GM19468 (cell line): ENCODE measurements around the gene FNDC7.
"Not testable (repeated sequence)": the region's sequence is repeated elsewhere in the genome, so short reads cannot be mapped to it uniquely, and the experiment has no call there.

ENCODE experiments used
- ATAC-seq: cut with Tn5 transposase; IDR thresholded peaks from one replicate; pipeline ENCODE4 v1.9.1; 2021; ENCODE audit warnings: mild to moderate bottlenecking, moderate library complexity, moderate number of reproducible peaks; ENCODE audit not compliant: unreplicated experiment; ENCODE audit errors: extremely low read depth

The FNDC7 gene

DNA sequence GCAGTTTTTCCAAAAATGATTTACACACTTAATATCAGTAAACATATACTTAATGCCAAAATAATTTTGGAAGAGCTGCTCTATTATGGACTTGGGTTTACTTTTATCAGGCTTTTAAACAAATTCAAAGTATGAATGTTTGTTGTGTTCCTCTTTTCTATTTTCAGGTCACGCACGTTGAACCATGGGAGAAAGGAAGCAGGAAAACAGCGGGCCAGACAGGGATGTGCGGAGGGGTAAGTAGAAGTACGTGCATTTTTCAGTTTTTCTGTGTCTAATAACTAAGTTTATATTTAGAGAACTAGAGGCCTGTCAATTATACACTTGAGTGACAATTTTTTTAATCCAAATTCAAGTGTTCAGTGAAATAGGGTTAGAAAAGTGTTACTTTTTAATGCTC, 17.2 kb upstream of the FNDC7 start:
- ATAC-seq: no peak

DNA sequence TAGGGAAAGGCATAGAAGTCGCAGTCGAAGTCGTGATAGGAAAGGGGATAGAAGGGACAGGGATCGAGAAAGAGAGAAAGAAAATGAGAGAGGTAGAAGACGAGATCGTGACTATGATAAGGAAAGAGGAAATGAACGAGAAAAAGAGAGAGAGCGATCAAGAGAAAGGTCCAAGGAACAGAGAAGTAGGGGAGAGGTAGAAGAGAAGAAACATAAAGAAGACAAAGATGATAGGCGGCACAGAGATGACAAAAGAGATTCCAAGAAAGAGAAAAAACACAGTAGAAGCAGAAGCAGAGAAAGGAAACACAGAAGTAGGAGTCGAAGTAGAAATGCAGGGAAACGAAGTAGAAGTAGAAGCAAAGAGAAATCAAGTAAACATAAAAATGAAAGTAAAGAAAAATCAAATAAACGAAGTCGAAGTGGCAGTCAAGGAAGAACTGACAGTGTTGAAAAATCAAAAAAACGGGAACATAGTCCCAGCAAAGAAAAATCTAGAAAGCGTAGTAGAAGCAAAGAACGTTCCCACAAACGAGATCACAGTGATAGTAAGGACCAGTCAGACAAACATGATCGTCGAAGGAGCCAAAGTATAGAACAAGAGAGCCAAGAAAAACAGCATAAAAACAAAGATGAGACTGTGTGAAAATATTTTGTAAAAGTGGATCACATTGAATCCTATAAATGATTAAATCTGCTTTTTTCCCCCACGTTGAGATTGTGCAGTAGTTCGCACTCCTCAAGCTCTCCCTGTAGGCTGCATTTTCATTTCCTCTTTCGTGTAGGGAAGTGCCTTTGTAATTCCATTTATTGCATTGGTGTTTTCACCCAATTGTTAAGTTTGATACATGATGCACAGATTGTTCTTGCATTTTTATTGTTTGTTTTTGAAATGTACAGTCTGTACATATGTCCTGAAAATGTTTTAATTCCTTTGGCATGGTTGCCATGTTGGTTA, 13.1 kb upstream of the FNDC7 start:
- ATAC-seq: no peak

DNA sequence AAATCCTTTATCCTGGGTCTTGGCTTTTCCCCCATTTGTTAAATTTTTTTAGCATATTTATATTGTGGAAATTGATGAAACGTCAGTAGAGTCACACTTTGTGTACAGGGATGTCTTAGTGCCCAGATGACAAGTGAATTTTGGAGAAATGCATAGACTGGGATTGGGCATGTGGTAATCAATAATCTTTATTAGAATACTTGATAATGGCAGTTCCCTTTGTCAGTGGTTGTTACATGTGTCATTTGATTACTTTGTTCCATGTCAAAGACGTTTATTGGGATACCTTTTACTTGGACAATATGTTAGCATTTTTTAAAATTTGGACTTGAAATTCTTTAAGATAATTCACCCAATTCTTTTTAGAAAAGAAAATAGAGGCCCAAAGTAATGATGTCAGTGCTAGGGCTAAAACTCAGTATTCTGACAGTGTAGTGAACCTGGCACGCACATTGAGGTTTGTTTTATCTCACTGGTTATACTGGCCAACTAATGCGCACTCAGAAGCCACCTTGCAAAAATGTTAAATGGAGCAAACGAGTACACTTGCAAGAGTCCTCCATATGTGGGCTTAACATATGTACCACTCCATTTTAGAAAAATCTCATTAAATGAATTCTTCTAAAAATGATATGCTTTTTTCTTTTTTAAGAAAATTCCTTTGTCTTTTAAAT, 11.4 kb upstream of the FNDC7 start:
- ATAC-seq: no peak

DNA sequence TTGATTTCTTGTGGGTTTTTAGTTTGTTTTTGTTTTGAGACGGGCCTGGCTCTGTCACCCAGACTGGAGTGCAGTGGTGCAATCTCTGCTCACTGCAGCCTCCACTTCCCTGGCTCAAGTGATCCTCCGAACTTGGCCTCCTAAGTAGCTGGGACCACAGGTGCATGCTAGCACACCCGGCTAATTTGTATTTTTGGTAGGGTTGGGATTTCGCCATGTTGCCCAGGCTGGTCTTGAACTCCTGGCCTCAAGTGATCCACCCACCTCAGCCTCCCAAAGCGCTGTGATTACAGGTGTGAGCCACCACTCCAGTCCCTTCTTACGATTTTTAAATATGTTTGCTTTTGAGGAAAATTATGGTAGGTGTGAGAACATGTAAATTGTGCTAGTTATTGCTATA, 10.6 kb upstream of the FNDC7 start:
- not testable (repeated sequence) for ATAC-seq

DNA sequence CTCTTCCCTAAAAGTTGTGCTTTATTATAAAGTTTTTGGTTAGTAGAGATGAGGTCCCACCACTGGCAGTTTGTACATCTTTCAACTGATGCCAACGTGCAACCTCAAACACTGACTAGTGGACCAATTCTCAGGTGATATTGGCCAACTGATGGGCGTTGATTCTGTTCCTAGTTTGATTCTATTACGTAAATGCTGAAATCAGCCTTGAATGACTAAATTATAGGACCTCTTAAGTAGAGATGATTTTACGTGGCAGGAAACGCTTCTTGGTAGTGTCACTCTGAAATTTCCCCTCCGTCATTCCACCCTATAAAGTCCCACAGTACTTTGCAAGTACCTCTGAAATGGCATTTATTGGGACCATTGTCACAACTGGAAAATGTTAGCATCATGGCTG, 8.8 kb upstream of the FNDC7 start:
- ATAC-seq: no peak

DNA sequence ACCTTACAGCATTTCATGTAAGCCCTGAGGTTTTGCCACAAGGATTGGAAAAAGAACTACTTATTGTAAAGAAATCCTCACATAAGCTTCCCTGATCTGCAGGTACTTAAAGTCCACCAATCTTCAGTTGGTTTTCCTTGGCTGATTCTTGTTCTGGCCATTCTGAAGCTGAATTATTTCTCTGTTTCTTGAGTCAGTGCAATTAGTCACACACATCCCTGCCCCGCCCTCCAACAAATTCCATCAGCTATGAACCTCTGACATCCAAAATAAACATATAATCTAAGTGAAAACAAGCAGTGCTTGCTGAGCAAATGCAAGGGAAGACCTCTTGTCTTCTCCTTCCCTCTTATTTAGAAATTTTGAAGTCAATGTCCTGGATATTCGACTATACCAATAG, 8.2 kb upstream of the FNDC7 start:
- no peak for ATAC-seq

DNA sequence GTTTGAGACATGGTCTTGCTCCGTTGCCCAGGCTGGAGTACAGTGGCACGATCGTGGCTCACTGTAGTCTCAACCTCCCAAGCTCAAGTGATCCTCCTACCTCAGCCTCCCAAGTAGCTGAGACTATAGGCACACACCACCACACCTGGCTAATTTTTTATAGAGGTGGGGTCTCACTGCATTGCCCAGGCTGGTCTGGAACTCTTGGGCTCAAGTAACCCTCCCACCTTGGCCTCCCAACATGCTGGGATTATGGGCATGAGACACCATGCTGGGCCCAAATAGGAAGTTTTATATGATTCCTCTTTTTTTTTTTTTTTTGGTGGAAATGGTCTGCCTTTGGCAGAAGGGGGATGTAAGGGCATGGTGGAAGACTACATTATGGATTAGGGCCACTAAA, 6.1 kb upstream of the FNDC7 start:
- ATAC-seq: no peak

DNA sequence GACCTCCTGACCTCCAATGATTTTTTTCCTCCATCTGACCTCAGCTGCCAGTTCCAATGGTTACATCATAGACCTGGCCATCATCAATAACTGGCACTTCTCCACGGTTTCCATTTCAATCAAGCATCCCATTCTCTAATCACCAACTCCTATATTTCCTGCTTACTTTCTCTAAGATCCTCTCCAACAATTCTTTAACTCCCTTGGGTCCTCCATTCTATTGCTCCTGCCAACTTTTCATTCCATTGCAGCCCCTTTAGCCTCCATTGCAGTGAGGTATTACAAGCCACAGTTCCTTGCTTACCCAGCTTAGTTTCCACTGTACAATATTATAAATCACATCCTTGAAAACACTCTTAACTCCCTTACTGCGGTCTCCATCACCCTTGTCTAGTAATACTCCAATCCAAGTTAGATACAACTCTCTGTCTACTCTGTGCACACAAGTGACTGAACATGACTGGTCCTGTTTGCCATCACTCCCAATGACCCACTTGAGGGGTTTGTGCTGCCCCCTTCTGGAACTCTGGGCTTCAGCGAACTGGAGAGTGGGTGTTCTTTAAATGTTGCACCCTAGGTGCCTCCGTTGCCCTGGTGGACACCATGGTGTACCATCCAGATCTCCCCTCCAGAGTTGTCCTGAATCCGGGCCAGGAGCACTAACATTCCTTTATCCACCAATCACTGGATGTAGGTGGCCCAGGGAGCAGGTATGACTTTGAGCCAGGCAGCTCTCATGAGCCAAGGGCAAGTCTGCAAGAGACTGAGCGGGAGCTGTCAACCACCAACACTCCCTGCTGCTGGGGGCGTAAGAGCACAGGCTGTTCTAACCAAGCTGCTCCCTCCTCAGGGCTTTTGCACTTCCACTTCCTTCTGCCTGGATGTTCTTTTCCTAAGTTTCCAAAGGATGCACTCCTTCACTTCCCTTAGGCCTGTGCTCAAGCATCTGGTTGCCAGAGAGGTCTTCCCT, 3.7 kb upstream of the FNDC7 start:
- no peak for ATAC-seq

DNA sequence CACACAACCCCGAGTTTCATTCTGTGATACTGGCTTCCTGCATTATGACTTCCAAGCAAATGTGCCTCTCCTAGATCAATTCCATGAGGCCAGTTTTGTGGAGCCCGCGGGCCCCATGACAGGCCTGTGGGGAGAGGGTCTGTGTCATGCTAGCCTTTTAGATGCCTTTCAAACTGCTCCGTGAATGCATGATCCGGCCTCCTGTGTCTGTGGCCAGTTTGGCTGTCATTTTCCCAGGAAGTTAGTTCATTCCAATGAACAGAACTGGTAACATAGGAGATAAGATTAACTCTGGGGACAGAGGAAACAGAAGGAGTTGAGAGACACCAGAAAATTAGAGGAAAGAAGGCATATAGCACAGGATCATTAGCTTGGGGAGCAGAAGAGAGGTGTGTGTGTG, 3.2 kb downstream of the FNDC7 start:
- ATAC-seq: no peak

DNA sequence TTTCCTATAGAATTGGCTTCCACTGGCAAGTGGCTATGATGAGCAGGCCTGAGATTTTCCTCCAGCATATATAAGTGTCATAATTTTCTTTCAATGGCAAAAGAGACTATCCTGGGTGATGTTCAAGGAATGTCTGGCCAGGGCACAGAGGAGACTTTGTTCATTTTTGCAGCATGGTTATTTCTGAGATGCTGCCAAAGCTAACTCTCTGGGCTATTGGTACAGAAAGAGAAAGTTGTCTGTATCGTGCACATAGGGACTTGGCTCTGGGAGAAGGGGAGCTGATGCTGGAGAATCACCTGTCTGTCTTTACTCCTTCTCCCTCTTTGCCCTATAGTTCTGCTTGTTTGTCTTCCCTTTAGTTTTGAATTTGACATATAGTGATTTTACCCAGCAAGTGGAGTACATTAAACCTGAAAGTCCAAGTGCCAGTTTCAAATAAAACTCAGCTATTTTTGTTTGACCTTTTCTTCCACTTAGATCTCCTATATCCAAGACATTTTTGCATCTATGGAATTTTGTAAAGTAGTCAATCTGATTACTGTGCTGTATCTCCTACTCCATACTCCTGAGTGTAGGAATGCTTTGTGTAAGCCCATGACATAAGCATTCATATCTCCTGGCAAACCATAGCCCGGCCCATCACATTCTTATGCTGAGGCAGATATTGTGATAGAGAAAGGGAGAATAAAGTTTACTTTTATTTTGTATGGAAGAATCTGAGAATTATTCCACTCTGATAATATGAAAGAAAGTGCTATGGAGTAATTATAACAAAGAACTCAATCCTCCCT, 3.9 kb downstream of the FNDC7 start:
- no peak for ATAC-seq

DNA sequence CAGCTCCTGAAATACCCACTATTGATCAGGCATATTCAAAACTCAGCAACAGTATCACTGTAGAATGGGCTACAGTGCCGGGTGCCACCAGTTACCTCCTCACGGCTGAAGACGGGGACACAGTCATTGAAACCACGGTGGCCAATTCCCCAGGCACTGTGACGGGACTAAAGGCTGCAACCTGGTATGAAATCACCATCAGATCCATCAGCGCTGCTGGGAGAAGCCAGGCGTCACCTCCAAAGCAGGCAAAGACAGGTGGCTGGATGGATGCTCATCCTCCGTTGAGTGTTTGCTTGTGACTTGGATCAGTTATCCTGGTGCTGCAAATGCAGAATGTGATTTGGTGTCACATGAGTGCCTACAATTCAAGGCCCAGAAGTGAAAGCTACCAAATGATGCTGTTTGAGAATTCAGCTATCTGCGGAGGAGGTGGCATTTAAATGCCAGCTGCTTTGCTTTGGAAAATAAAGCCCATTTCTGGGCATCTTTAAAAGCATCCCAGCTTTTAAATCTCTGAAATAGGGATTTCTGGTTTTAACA, 5.1 kb downstream of the FNDC7 start:
- ATAC-seq: no peak

DNA sequence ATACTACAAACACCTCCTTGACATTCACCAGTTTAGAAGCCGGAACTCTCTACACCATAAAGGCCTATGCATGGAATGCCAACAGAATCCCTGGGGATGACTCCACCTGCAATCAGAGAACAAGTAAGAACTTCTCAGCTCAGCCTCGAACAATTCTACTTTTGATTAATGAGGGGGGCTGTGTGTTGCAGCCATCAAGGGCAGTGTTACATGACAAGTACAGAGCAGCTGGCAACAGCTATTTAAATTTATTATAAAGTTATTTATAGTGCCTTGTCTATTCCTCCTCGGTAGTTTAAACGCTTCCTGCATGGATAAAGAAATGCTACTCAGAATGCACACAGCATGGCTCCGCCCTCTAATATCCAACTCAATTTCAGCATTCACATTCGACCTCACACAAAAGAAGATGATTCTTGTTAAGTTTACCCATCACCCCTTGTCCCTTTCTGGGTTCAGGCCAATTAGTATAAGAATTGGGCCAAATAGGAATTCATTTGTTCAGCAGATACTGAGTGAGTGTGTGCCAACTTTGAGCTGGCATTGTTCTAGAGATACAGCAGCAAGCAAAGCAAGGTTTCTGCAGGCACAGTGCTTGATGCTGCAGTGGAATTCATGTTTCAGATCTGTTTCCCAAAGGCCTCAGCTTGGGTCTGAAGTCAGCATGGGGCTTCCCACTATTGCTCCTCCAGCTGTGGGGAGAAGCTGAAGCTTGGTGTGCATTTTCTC, 6.4 kb downstream of the FNDC7 start:
- no peak for ATAC-seq

DNA sequence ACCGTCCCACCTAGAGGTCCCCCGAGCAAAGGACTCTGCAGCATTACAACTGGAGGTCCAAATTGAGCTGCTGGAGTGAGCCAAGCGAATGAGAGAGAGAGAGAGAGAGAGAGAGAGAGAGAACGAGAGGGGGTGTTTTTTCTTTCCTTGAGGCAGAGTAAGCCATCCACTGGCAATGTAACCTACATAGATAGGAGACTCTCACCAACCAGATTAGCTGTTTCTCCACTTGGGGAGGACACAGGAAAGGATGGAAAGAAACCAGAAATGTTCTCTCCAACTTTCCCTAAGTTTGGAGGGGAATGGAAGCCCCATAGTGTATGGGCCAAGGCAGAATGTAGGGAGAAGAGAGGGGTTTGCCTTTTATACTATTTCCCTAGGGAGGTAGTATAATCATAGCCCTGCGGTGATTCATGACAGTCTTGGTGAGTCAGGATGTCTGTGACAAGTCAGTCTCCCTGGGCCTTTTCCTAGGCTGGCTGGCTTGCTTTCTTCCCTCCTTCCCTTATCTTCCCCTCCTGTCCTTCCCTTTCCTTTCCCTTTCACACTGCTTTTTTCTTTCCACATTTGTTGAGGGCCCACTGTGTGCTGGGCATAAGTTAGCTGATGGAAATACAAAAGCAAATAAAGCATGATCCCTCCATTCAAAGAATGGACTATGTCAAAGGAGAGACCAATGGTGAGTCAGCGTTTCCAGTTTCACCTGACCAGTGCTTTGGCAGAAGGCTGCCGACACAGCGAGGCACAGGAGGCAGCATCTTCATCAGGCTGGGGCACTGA, 7.1 kb downstream of the FNDC7 start:
- no peak for ATAC-seq

DNA sequence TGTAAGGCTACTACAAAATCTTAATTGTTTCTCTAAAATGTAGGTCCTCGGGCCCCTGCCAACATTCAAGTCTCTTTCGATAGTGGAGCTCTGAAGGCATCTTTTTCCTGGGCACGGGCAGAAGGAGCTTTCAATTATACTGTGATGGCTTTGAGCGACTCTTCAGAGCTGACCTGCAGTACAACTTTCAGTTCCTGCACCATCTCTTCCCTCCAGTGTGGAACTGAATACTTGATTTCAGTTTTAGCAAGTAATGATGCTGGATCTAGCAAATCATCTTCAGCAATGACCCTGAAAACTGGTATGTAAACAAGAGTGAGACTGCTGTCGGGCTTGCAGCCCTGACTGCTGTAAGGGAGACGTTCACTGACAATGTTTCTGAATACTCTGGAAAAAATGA, 9.6 kb downstream of the FNDC7 start:
- no peak for ATAC-seq

DNA sequence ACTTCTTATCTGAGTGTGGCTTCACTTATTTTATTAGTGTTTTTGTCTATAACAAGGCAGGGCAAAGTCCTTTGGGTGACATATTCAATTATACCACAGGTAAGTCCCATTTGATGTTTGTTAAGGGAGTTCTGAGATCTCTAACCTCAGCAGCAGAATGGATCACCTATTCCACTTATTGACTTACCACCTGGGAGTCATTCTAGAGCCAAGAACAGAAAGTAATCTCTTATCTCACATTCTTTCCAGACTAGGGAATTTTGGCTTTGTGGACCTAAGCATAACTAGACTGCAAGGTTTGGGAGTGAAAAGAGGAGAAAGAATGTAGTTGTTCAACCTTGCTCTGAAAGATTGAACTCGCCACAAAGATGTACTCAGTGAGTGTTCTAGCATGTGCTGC, 13.2 kb downstream of the FNDC7 start:
- no peak for ATAC-seq

DNA sequence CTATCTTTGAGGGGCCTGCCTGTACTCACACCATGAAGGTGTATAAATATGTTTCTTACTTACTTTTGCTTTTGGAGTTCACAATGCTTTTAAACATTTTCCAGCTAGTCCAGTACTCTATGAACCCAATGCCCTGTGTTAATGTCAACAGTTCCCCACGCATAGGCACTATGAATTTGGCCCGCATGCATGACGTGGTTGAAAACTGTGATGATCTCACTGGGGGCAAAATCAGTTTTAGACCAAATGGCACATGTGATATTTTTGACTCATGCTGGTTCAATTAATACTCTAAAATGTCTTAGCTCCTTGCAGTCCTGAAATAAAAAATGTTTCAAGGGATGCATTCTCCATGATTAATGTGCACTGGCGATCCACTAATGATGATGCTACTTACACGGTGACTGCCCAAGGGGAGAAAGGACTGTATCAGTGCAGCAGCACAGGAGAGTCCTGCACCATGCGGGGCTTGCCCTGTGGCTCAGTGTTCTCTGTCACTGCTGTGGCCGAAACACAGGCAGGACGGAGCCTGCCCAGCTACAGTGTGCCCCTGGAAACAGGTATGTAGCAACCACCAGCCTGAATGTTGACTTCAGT, 15.7 kb downstream of the FNDC7 start:
- no peak for ATAC-seq

DNA sequence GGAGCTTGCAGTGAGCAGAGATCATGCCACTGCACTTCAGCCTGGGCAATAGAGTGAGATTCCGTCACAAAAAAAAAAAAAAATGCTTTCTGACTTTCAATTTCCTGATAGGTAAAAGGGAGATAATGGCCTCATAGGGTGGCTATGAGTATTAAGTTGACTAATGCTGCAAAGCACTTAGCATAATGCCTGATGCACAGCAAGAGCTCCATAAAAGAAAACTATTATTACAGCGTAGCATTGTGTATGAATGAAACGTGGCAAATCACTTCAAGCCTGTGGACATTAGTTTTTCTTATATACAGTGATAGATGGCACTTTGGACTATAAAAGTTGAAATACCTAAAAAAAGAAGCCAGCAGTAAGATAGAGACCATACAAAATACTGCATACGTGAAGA, 16.8 kb downstream of the FNDC7 start:
- no peak for ATAC-seq

DNA sequence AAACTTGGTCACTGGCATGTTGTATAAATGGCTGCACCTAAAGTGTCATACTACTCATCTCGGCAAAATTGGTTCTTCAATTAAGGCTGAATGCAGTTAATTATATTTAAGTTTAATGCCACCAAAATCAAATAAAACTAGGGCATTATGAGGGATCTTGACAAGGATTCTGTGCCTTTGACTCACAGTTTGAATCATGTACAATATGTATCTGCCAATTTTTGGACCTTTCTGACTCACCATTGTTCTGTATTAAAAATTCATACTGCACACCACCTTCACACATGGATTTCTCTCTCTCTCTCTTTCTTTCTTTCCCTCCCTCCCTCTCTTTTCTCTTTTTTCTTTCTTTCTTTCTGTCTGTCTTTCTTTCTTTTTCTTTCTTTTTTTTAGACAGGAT, 19.7 kb downstream of the FNDC7 start:
- ATAC-seq: no peak
